Trophoblast cell (in vitro differentiated cells and primary cell): ENCODE data around the gene GALNS.

ENCODE experiments used
- DNase-seq, 2 donors: peaks; one replicate each; pipeline ENCODE4 v3.0.0-alpha.2; 2016
- H2AFZ ChIP-seq: 2 replicates; pipeline ENCODE4 v1.6.1; 2013; ENCODE audit warnings: low read length, moderate library complexity, mild to moderate bottlenecking; ENCODE audit not compliant: insufficient read depth, poor library complexity
- H2AK5ac ChIP-seq: 2 replicates; pipeline ENCODE4 v1.6.1; 2013; ENCODE audit warnings: mild to moderate bottlenecking, low read length
- H2BK120ac ChIP-seq: 2 replicates; pipeline ENCODE4 v1.6.1; 2013; ENCODE audit warnings: low read length, mild to moderate bottlenecking, moderate library complexity; ENCODE audit not compliant: insufficient read depth, poor library complexity
- H2BK12ac ChIP-seq: 2 replicates; pipeline ENCODE4 v1.6.1; 2013; ENCODE audit warnings: mild to moderate bottlenecking, low read length, moderate library complexity
- H2BK5ac ChIP-seq: 2 replicates; pipeline ENCODE4 v1.6.1; 2013; ENCODE audit warnings: low read length, low read depth, moderate library complexity, mild to moderate bottlenecking; ENCODE audit not compliant: poor library complexity
- H3K14ac ChIP-seq: 2 replicates; pipeline ENCODE4 v1.6.1; 2013; ENCODE audit warnings: mild to moderate bottlenecking, low read length
- H3K18ac ChIP-seq: 2 replicates; pipeline ENCODE4 v1.6.1; 2013; ENCODE audit warnings: mild to moderate bottlenecking, low read length
- H3K23ac ChIP-seq: 2 replicates; pipeline ENCODE4 v1.6.1; 2013; ENCODE audit warnings: low read length
- H3K27ac ChIP-seq: 2 replicates; pipeline ENCODE4 v1.5.1; 2013; ENCODE audit warnings: low read depth, mild to moderate bottlenecking, inconsistent platforms, low read length, moderate library complexity
- H3K27me3 ChIP-seq: 2 replicates; pipeline ENCODE4 v1.6.1; 2013; ENCODE audit warnings: inconsistent platforms, mild to moderate bottlenecking, low read length, moderate library complexity; ENCODE audit not compliant: insufficient read depth
- H3K36me3 ChIP-seq, 2 experiments: 1 replicate in 1 of 2; 2 replicates in 1 of 2; pipeline ENCODE4 v1.6.1; 2013; ENCODE audit warnings: low read length in 2 of 2, mild to moderate bottlenecking in 2 of 2, moderate library complexity in 1 of 2; ENCODE audit not compliant: insufficient read depth in 2 of 2, control insufficient read depth in 1 of 2
- H3K4ac ChIP-seq: 2 replicates; pipeline ENCODE4 v1.6.1; 2013; ENCODE audit warnings: low read depth, mild to moderate bottlenecking, low read length, moderate library complexity
- H3K4me1 ChIP-seq, 2 experiments: 1 replicate in 1 of 2; 2 replicates in 1 of 2; pipeline ENCODE4 v1.6.1; 2013; ENCODE audit warnings: low read length in 2 of 2, mild to moderate bottlenecking in 2 of 2, moderate library complexity in 1 of 2; ENCODE audit not compliant: insufficient read depth in 2 of 2, control insufficient read depth in 1 of 2
- H3K4me2 ChIP-seq: 2 replicates; pipeline ENCODE4 v1.6.1; 2013; ENCODE audit warnings: inconsistent platforms, mild to moderate bottlenecking, low read length, moderate library complexity
- H3K4me3 ChIP-seq: 2 replicates; pipeline ENCODE4 v1.5.1; 2013; ENCODE audit warnings: mild to moderate bottlenecking, low read depth, low read length, inconsistent platforms
- H3K79me1 ChIP-seq: one replicate; pipeline ENCODE4 v1.6.1; 2013; ENCODE audit warnings: low read length
- H3K79me2 ChIP-seq: 2 replicates; pipeline ENCODE4 v1.6.1; 2013; ENCODE audit warnings: low read length, mild to moderate bottlenecking; ENCODE audit not compliant: control insufficient read depth, insufficient read depth, poor library complexity
- H3K9ac ChIP-seq: 2 replicates; pipeline ENCODE4 v1.6.1; 2013; ENCODE audit warnings: mild to moderate bottlenecking, low read length
- H3K9me3 ChIP-seq: 2 replicates; pipeline ENCODE4 v1.6.1; 2013; ENCODE audit warnings: low read depth, mild to moderate bottlenecking, control low read depth, inconsistent platforms, low read length; ENCODE audit not compliant: insufficient read depth
- H4K12ac ChIP-seq: 2 replicates; pipeline ENCODE4 v1.6.1; 2013; ENCODE audit warnings: low read depth, mild to moderate bottlenecking, low read length, moderate library complexity
- H4K8ac ChIP-seq: 2 replicates; pipeline ENCODE4 v1.6.1; 2013; ENCODE audit warnings: low read depth, mild to moderate bottlenecking, low read length, moderate library complexity
- H4K91ac ChIP-seq: one replicate; pipeline ENCODE4 v1.6.1; 2013; ENCODE audit warnings: low read depth, mild to moderate bottlenecking, low read length, moderate library complexity
- WGBS: extraction: QIAGEN DNeasy Blood & Tissue Kit; methylation state at CpG from one replicate; pipeline ENCODE4 v1.1.7; 2013; ENCODE audit warnings: missing lambda C conversion rate; ENCODE audit not compliant: insufficient read length, insufficient coverage; ENCODE audit errors: extremely low coverage; 5-methylcytosine and 5-hydroxymethylcytosine counted together

GALNS gene

GRCh38 chr16:88822281-88823040 is 34.3 kb downstream of the GALNS start:
- no peak overlapping the region for H4K91ac ChIP-seq
- no peaks in the 10 kb centered on the region for H3K27me3 ChIP-seq
- DNase-seq = no peak
- H4K8ac ChIP-seq = no peak overlapping the region
- no peaks in the 10 kb centered on the region for H3K79me2 ChIP-seq
- no peak overlapping the region for H4K12ac ChIP-seq
- H2BK120ac ChIP-seq = no peak overlapping the region
- H2BK12ac ChIP-seq = no peak overlapping the region
- no peak overlapping the region for H3K27ac ChIP-seq
- no peaks in the 10 kb centered on the region for H3K79me1 ChIP-seq
- H3K4me1 ChIP-seq = no peaks in the 10 kb centered on the region
- H3K4me2 ChIP-seq = no peak overlapping the region
- H3K4me3 ChIP-seq = no peak overlapping the region
- peaks cover 2% of the 10 kb centered on the region for H3K9me3 ChIP-seq
- H3K18ac ChIP-seq = no peak overlapping the region
- H3K9ac ChIP-seq = no peak overlapping the region
- H3K14ac ChIP-seq = no peak overlapping the region
- peaks cover 37 to 40% of the 10 kb centered on the region in 2 experiments for H3K36me3 ChIP-seq
- H3K23ac ChIP-seq = no peak overlapping the region
- H2AFZ ChIP-seq = no peak overlapping the region
- WGBS = no CpG with 5 or more reads among the region's 24 CpGs
- no peak overlapping the region for H2BK5ac ChIP-seq
- H3K4ac ChIP-seq = no peak overlapping the region
- no peak overlapping the region for H2AK5ac ChIP-seq

GRCh38 chr16:88821168-88821850 is 35.4 kb downstream of the GALNS start:
- H3K18ac ChIP-seq = no peak overlapping the region
- H3K14ac ChIP-seq = no peak overlapping the region
- no CpG with 5 or more reads among the region's 22 CpGs for WGBS
- H3K27me3 ChIP-seq = no peaks in the 10 kb centered on the region
- H3K4ac ChIP-seq = no peak overlapping the region
- peaks cover 2% of the 10 kb centered on the region for H3K9me3 ChIP-seq
- no peak overlapping the region for H2BK120ac ChIP-seq
- no peaks in the 10 kb centered on the region for H3K79me2 ChIP-seq
- H3K23ac ChIP-seq = no peak overlapping the region
- no peaks in the 10 kb centered on the region for H3K79me1 ChIP-seq
- no peak overlapping the region for H2BK5ac ChIP-seq
- H4K12ac ChIP-seq = no peak overlapping the region
- no peak overlapping the region for H2AFZ ChIP-seq
- H4K91ac ChIP-seq = no peak overlapping the region
- DNase-seq = no peak
- no peak overlapping the region for H3K4me2 ChIP-seq
- peak overlapping the region; percentile 14 for H3K4me3 ChIP-seq
- no peak overlapping the region for H2AK5ac ChIP-seq
- no peak overlapping the region for H3K9ac ChIP-seq
- H3K4me1 ChIP-seq = no peaks in the 10 kb centered on the region
- H4K8ac ChIP-seq = no peak overlapping the region
- no peak overlapping the region for H2BK12ac ChIP-seq
- no peak overlapping the region for H3K27ac ChIP-seq
- peaks cover 37 to 39% of the 10 kb centered on the region in 2 experiments for H3K36me3 ChIP-seq

DNA sequence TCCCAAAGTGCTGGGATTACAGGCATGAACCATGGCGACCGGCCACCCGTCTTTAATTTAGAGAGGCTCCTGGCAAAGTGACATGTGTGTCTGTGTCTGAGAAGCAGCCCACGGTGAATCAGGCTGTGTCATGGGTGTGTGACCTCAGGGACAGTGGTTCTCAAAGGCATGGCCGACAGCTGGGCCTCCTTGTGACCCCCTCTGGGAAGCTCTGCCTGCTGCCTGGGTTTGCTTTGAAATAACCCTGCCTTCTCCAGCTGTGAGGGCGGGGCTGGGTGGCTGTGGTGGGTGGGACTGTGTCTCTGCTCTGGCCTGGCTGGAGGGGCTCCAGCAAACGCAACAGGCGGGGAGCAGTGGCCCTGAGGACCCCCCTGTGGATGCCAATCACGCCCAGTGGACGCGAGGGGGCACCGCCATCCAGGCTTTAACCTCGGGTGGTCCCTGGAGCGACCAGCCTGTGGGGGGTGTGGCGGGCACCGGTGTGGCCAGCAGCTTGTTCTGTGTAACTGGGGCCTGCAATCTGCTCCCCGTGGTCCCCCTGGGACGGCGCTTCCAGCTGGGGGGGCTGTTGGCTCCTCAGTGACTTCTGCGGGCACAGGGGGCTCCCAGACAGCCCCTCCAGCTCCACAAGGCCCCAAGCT is 36.2 kb downstream of the GALNS start:
- no CpG with 5 or more reads among the region's 20 CpGs for WGBS
- Histone ChIP-seq H3K4ac (no peak overlapping the region), H4K8ac (no peak overlapping the region), H3K4me2 (no peak overlapping the region), H2AFZ (no peak overlapping the region), H3K79me2 (no peaks in the 10 kb centered on the region), H3K27me3 (no peaks in the 10 kb centered on the region), H3K23ac (no peak overlapping the region), H3K36me3 (peaks cover 35 to 37% of the 10 kb centered on the region in 2 experiments), H3K79me1 (no peaks in the 10 kb centered on the region), H3K27ac (no peak overlapping the region), H4K91ac (no peak overlapping the region), H4K12ac (no peak overlapping the region), H2BK5ac (no peak overlapping the region), H3K9ac (no peak overlapping the region), H3K4me1 (no peaks in the 10 kb centered on the region), H2BK120ac (no peak overlapping the region), H3K18ac (no peak overlapping the region), H3K9me3 (peaks cover 2% of the 10 kb centered on the region), H3K4me3 (no peak overlapping the region), H3K14ac (no peak overlapping the region), H2AK5ac (no peak overlapping the region), H2BK12ac (no peak overlapping the region)
- DNase-seq = no peak

DNA sequence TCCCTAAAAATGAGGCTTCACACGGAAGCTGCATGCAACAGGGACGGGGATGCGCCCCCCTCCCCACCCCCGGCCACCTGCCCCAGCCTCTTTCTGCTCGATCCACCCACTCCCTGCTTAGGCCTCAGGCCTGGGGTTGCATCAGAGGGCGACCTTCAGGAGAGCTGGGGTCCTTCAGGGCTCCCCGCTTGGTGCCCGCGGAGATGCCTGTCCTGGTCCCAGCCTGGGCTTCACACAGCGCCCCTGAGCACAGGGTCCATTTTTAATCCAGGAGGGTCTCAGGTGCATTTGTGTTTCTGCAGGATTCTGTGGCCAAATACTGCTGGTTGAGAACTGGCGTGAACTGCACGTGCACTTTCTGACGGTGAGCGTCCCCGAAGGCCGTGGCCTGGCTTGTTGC is 37.6 kb downstream of the GALNS start:
- no peak overlapping the region for H2AK5ac ChIP-seq
- no peak overlapping the region for H3K14ac ChIP-seq
- no peak overlapping the region for H2BK120ac ChIP-seq
- H3K4me1 ChIP-seq = no peaks in the 10 kb centered on the region
- no CpG with 5 or more reads among the region's 16 CpGs for WGBS
- no peak overlapping the region for H3K4me2 ChIP-seq
- no peaks in the 10 kb centered on the region for H3K79me1 ChIP-seq
- no peak overlapping the region for H4K12ac ChIP-seq
- H4K8ac ChIP-seq = no peak overlapping the region
- H3K4ac ChIP-seq = no peak overlapping the region
- no peak overlapping the region for H3K18ac ChIP-seq
- DNase-seq = no peak
- H3K9ac ChIP-seq = no peak overlapping the region
- H2BK12ac ChIP-seq = no peak overlapping the region
- H3K79me2 ChIP-seq = no peaks in the 10 kb centered on the region
- H4K91ac ChIP-seq = no peak overlapping the region
- H3K23ac ChIP-seq = no peak overlapping the region
- no peak overlapping the region for H3K4me3 ChIP-seq
- H2BK5ac ChIP-seq = no peak overlapping the region
- no peaks in the 10 kb centered on the region for H3K27me3 ChIP-seq
- no peaks in the 10 kb centered on the region for H3K9me3 ChIP-seq
- peaks cover 29 to 31% of the 10 kb centered on the region in 2 experiments for H3K36me3 ChIP-seq
- H3K27ac ChIP-seq = no peak overlapping the region
- no peak overlapping the region for H2AFZ ChIP-seq
